Measurements from ENCODE around the gene ERBB2. TPM values are rescaled to one million over a fixed set of nuclear protein-coding genes. Genes with fewer than 3 reads are reported as not detected.
A peak's percentile ranks its signal among the peaks of the same experiment; 100 is the strongest.

Gene ERBB2
- total and polyA plus RNA-seq, 9 of the 15 experiments (the other 6 are each of a cell fraction or from before 2014, with no cell fraction given), result 0.74 to 5.6 (median 3.3) TPM

- peak; percentile 25; the same call in 1 of the 2 replicates for TF ChIP-seq FOXJ2 (tag; IDR thresholded peaks at IDR 0.05)
- no peak for TF ChIP-seq GATAD2A (IDR thresholded peaks at IDR 0.05)
- peak; percentile 88 for TF ChIP-seq POLR2G (IDR thresholded peaks at IDR 0.05; ENCODE audit: low read depth, low read length)
- TF ChIP-seq BCL6 (CRISPR knock-in tag; IDR thresholded peaks at IDR 0.05), result no peak
- no peak for TF ChIP-seq SNAPC5 (CRISPR knock-in tag; IDR thresholded peaks at IDR 0.05)
- TF ChIP-seq DPF2 (IDR thresholded peaks at IDR 0.05), result peak; percentile 43
- peak; percentile 25; the same call in 1 of the 2 replicates for TF ChIP-seq L3MBTL2 (IDR thresholded peaks at IDR 0.05)
- TF ChIP-seq ZBTB7A (IDR thresholded peaks at IDR 0.05; ENCODE audit: borderline replicate concordance, control insufficient read depth, low read depth, low read length), result peak; percentile 47; the same call in 1 of the 2 replicates
- no peak for TF ChIP-seq TCF7L2 (IDR thresholded peaks at IDR 0.05; ENCODE audit: low read depth, low read length)
- no peak for TF ChIP-seq PURB (CRISPR knock-in tag; IDR thresholded peaks at IDR 0.05; ENCODE audit: low read depth)
- TF ChIP-seq IRF1 (CRISPR knock-in tag; IDR thresholded peaks at IDR 0.05; ENCODE audit: borderline replicate concordance), result no peak
- no peak for TF ChIP-seq ZNF766 (CRISPR knock-in tag; conservative IDR thresholded peaks at IDR 0.05)
- no peak for TF ChIP-seq CTCFL (IDR thresholded peaks at IDR 0.05; ENCODE audit: borderline replicate concordance, insufficient read depth, low read depth, low read length, poor library complexity, severe bottlenecking)
- TF ChIP-seq HNRNPK (IDR thresholded peaks at IDR 0.05; ENCODE audit: low read depth, low read length, poor library complexity, severe bottlenecking), result no peak
- TF ChIP-seq RFX1 (IDR thresholded peaks at IDR 0.05), result no peak; the same call in none of the 2 replicates
- peak in 1 of 2 experiments; percentile 21; a peak in 1 of 4 replicates for TF ChIP-seq HDAC1 (IDR thresholded peaks at IDR 0.05)
- TF ChIP-seq TSC22D4 (tag; IDR thresholded peaks at IDR 0.05), result no peak
- no peak for TF ChIP-seq PPARD (CRISPR knock-in tag; IDR thresholded peaks at IDR 0.05)
- peak in 1 of 2 experiments; percentile 75; a peak in 1 of 4 replicates for TF ChIP-seq KDM4B (IDR thresholded peaks at IDR 0.05; ENCODE audit: borderline replicate concordance in 2 of 2, low read depth in 1 of 2)
- TF ChIP-seq AFF4 (CRISPR knock-in tag; IDR thresholded peaks at IDR 0.05), result no peak
- no peak for TF ChIP-seq NCOA2 (IDR thresholded peaks at IDR 0.05; ENCODE audit: partially characterized antibody in 2 of 2)
Measured at GRCh38 chr17:39687546-39688474, 12.1 kb upstream of the ERBB2 start, which contains the start of gene PGAP3 (continued).
